HG02798 (cell line): ENCODE data around the gene GLMP.

Experiments
- ATAC-seq: cut with Tn5 transposase; IDR thresholded peaks from one replicate; pipeline ENCODE4 v1.9.1; 2021; ENCODE audit warnings: mild to moderate bottlenecking; ENCODE audit not compliant: unreplicated experiment, poor library complexity

The GLMP gene

DNA sequence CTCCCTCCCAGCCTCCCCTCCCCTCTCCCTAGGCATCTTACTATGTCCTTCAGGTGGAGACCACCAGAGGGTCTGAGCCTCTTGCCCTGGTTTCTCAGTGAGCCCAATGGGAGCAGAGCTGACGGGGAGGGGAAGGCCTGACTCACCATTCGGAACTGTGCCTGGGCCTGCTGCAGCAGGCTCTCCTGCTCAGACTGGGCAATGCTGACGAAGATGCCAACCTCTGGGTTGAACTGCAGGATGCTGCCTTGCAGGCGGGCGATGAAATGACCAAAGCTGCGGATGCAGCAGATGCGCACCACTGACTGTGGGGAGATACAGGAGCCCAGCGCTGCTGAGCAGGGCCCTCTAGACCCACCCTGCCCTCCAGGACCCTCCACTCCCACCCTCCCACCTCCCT, 36.6 kb downstream of the GLMP start:
- no peak for ATAC-seq

DNA sequence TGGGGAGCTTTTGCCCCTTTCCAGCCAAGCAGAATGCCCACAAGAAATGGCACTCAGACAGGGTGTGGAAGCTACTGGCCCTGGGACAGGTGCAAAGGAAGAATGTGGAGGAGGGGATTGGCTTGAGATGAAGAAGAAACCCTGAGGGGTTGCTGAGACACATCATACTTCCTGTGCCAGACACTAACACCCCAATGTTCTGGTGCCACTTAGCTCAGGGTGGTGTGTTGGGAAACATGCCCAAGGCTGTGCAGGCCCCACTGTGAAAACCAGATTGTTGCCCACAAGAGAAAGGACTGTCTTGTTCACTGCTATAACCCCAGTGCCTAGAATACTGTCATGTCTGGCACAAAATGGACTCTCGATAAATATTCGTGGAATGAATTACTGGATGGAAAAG, 37.8 kb downstream of the GLMP start:
- ATAC-seq: no peak

DNA sequence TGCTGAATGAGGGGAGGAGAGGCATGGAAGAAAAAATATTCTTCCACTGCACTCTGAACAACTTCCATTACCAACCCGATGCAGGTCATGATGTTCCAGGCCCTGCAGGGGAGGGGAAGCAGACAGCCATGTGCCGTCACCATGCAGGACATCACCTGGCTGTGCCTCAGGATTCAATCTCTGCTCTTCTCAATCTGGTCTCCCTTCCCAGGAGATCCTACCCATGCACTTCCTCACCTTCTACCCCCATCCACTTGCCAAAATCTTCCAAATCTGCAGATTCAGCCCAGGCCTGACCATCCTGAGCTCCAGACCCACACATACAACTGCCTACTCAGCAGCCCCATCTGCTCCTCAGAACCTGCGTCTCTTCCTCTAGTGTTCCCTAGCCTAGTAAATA, 41.8 kb downstream of the GLMP start:
- no peak for ATAC-seq

DNA sequence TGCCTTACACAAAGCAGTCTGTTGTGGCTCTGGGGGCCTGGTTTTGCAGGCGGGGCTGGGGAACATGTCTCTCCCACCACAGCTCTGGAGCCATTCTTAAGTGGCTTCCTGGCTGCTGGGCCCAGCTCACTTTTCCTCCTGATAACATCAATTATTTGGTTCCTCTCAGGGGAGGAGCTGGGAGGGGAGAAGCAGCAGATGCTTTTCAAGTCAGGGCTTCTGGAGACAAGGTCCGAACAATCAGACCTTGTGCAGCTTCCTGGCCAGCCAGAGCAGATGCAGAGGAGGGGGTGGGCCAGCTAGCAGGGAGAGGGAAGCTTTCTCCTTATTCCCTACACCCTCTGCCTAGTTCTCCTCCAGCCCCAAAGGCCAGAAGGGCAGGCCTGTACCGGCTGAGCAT, 44.0 kb downstream of the GLMP start:
- ATAC-seq: no peak

DNA sequence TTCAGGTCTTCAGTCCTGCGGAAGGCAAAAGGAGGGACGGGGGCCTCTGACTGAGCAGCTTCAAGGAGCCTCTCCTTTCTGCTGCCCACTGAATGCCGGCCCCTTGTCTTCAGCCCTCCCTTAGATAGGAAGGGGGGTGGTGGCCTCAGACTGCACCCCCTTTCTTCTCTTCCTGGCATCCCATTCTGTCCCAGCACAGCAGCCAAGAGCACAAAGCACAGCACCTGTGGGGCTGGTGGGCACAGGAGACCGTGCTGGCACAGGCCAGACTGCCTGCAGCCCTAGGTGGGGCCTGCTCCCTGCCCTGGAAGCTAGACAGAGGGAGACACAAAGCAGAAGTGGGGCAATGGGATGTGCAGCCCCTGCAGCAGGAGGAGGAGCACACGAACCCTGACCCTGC, 45.9 kb downstream of the GLMP start:
- ATAC-seq: no peak

DNA sequence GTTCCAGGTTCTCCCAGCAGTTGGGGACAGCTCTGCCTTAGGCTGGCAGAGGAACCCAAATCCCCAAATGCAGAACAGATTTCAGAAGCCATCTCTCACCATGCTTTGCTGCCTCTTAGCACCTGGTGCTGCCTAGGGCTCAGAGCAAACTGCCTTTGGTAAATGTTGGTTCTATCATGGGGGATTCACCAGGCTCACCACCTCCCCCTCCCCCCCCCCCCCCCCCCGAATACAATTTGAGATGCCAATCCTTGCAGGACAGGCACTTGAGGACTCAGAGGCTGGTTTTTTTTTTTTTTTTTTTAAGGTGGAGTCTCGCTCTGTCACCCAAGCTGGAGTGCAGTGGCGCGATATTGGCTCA, 47.2 kb downstream of the GLMP start:
- no peak for ATAC-seq

DNA sequence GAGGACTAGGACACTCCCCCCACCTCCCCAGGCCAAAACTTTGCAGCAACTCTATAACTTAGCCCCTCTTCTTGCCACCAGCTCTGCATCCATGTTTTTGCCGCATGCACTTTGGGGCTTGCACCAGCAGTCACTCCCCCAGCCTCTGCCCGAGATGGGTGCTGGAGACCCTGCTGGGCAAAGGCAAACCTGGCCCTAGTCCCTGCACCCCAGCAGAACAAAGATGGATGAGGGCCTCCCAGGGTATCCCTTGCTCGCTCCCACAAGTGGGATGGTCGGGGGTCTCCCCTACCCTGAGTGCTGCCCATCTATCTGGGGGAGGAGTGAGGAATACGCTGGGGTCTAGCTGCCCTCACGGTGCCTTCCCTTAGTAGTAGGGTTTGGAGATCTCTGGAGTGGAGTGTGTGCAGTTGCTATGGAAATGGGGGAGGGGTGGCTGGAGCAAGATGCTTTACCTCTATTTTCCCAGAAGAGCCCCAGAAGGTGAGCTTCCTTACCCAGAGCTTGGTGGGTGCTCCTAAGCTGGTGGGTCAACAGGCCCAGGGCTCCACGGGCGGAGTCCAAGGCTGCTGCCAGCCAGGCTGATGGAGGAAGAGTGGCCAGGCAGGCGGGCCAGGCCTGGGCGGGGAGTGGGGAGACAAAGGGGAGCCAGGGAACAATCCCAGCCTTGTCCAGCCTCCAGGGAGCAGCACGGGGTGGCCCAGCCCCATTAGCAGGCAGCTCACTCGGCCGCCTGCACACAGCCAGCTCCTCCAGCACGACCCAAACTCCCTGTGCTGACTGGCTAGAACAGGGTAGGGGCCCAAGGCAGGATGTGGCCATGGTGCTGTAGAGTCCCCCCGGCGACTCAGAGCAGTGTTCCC, 47.8 kb downstream of the GLMP start, which contains the start of gene PAQR6:
Gene PAQR6 (minus strand): TSS at position 597 of the 863 bp plus-strand sequence. CDS start 1,325 bp downstream, outside the sequence.
- no peak for ATAC-seq

DNA sequence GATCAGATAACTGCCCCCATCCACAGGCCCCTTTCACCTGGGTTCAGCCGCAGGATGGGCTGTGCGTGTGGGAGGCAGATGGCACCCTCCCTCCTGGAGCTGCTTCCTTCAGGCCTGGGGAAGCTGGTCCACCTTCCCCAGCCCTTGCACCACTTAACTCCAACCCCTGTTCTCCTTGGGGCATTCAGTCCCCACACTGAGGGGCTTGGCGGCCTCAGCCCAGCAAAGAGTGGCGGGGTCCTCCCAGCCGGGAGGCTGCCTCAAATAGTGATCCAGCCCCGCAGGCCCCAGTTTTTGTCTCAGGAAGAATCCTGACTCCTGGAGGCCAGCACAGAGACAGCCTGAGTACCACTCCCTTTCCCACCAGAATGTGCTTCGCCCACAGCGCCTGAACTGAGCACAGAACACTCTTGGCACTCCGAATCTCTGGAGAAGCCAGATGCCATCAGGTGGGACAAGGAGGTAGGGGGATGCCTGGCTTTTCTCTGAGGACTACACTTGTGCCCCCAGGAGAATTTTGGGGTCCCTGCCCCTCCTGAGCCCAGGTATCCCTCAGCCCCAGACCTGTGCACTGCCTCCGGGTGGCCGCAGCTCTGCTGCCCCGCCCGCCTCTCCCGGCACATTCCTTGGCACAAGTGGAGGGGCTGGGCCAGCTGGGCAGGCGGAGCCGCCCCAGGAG, 48.6 kb downstream of the GLMP start:
- no peak for ATAC-seq

DNA sequence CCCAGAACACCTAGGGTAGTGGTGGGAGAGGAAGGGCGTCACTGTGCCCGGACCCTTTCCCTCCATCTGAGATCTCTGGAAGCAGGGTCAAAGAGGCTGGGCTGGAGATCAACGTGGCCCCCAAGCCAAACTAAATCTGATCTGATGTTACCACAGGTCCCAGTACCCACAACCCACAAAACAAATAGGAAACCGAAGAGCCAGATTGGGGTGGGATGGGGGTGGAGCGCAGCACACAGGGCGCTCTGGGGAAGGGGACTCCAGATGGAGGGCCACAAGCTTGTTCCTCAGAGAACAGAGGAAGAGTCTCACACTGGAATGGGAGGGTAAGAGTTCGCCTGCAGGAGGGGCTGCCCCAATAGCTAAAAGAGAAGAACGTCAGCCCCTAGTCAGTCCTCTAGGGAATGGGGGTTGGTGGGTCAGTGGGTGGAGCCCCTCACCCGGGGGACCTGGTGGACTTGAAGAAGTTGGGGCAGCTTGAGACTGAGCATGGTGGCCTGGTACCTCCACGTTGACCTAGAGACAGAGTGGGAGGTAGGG, 49.2 kb downstream of the GLMP start:
- no peak for ATAC-seq

DNA sequence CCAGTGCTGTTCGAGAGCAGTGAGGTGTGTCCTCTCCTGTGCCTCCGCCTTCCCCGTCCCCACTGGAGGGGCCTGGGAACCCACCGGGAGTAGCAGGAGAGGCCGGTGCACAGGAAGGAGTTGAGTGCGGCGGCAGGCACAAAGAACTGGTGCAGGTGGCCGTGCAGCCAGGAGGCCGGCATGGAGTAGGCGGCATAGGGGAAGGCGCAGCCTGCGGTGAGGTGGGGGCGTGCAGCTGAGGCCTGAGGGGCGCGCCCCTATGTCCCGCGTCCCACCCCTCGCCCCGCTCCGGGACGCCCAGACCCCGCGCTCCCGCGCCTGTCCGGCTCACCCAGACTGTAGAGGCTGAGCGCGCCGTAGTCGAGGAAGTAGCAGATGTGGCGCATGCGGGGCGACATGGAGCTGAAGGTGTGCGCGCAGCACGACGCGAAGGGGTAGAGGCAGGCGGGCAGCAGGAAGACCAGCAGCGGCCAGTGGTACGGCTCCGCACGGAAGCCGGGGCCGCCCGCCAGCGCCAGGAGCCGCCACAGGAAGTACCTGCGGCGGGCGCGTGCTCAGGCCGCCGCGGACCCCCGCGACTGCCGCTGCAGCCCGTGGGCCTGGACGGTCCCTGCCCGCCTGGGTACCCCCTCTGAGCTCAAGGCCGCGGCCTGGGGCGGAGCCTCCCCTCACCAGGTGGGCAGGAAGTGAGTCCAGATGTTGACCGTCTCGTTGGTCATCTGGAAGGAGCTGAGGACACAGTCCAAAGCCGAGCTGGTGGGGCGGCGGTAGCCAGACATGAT, 49.8 kb downstream of the GLMP start:
- ATAC-seq: no peak

DNA sequence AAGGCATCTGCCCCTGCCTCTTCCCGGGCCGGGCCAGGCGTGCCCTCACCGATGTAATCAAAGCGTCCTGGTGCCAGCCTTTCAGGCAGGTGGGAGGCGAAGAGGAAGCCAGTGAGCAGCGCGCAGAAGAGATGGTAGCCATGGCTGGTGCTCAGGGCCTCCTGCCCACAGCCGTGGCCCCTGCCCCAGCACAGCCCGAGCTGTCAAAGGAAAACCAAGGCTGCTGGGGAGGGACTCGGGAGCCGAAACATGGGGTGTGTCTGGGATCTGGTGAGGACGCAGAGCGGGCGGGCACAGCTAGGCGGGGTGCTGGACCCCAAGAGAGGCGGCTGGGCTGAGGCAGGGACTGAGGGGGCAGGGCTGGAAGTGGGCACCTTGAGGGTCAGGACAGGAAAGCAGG, 50.8 kb downstream of the GLMP start:
- ATAC-seq: no peak

DNA sequence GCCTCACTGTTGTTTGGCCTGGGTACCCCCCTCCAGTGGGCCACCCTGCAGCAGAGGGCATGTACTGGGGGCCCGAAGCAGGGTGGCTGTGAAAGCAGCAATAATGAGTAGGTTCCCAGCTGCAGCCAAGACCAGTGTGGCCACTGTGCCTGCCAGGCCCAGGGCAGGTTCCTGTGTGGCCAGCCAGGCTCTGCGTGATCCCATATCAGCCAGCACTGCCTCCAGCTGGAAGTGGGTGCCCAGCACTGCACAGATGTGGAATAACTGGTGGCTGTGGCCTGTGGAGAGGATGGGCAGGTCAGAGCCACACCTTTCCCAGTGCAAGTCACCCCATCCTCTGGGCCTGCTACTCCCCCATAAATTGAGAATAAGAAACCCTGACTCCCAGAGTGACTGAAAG, 51.4 kb downstream of the GLMP start:
- no peak for ATAC-seq

DNA sequence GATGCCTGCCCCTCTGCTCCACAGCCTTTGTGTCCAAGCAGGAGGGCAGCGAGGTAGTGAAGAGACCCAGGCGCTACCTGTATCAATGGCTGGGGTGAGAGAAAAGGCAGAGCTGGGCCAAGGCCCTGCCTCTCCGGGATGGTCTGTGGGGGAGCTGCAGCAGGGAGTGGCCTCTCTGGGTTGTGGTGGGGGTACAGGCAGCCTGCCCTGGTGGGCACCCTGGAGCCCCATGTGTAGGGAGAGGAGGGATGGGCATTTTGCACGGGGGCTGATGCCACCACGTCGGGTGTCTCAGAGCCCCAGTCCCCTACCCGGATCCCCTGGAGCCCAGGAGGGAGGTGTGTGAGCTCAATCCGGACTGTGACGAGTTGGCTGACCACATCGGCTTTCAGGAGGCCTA, 52.7 kb downstream of the GLMP start:
- no peak for ATAC-seq
